ENCODE data around the gene B3GNT8.
"Not testable (repeated sequence)": the region's sequence is repeated elsewhere in the genome, so short reads cannot be mapped to it uniquely, and the experiment has no call there.

The B3GNT8 gene

DNA sequence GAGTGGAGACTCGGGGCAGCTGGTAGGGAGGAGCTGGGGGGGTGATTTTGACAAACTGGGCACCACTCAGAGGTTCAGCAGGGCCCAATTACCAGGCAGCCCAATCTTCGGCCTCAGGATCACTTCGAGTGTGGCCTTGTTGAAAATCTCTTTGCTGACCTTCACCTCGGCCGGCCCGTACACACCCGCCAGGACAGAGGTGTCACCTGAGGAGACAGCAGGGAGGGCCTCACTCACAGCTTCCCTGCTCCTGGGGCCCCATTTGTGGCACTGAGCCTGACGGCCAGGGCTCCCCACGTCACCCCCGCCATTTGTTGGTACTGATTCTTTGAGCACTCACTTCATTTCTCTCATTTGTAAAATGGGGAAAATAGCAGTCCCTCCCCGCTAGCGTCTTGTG lies 34.4 kb downstream of the B3GNT8 start:
- DNase-seq (ENCODE audit: low read depth in 2 of 2): no peak

DNA sequence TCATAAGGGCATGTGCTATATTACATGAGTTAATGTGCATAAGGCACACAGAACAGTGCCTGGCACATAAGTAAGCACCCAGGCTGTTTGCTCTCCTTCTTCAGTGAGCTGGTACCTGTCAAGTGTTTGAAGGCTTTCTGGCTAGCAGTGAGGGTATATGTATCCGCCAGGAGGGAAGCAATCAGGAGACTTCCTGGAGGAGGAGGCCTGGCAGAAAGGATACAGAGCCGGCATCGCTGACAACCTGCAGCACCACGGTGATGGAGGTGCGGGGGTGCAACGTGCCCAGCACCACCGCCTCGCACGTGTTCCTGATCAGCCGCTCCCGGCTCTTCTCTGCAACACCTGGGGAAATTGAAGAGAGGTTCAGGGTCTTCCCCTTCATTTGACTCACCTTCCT lies 35.6 kb downstream of the B3GNT8 start:
- DNase-seq (ENCODE audit: low read depth in 2 of 2): no peak

DNA sequence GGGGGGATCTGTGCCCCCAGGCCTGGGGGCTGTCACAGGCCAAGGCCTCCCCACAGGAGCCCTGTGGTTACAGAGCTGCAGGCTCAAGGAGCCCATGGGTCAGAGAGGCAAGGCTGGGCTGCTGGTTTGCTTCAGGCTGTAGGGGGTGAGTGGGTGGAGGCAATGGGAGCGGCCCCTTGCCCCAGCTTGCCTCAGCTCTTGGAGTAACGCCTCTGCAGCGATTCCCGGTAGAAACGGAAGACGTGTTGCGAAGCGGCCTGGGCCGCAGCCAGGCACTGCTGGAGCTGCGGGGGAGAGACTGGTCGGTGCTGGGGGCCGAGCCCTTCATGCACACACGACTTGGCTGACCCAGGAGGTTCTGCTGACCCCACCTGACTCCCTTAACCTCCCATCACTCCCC lies 40.7 kb downstream of the B3GNT8 start:
- DNase-seq (ENCODE audit: low read depth in 2 of 2): no peak

DNA sequence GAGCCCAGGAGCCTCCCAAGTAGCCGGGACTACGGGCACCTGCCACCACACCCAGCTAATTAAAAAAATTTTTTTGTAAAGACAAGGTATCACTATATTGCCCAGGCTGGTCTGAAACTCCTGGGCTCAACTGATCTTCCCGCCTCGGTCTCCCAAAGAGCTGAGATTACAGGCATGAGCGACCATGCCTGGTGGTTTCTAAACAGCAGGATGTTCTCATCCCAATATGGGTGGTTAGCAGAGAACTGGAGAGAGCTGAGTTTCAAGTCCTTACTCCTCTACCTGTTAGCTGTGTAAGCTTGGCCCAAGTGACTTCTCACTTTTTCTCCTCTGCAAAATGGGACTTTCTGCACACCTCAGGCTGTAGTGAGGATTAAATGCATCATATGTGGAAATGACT lies 42.8 kb downstream of the B3GNT8 start:
- no peak for DNase-seq (ENCODE audit: low read depth in 2 of 2)

DNA sequence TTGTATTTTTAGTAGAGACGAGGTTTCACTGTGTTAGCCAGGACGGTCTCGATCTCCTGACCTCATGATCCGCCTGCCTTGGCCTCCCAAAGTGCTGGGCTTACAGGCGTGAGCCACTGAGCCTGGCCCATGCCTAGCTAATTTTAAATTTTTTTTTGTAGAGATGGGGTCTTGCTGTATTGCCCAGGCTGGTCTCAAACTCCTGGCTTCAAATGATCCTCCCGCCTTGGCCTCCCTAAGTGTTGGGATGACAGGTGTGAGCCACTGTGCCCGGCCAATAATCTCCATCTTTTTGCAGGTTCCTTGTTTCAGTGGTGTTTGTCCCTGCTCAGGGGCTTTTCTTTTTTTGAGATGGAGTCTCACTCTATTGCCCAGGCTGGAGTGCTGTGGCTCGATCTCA lies 45.6 kb downstream of the B3GNT8 start:
- not testable (repeated sequence) for DNase-seq (ENCODE audit: low read depth in 2 of 2)

DNA sequence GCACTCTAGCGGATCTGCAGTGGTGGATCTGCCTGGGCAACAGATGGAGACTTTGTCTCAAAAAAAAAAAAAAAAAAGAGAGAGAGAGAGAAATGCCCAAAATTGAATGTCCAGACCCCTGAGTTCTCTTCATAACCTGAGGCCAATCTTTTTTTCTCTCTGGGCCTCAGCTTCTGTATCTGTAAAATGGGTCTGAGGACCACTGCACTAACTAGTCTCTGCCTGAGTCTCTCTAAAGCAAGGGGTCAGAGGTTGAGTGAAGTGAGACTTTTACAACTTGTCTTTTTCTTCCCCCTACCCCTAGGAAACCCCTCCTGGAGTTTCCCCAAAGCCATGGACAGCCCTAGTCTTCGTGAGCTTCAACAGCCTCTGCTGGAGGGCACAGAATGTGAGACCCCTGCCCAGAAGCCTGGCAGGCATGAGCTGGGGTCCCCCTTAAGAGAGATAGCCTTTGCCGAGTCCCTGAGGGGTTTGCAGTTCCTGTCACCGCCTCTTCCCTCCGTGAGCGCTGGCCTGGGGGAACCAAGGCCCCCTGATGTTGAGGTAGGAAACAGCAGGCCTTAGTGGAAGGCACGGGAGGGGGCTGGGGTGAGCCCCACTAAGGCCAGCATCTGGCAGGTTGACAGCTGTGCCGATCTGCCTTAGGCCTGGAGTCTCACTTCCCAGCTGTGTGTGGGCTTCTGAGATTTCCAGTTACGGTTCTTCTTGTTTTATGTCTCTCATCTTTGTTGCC lies 49.0 kb downstream of the B3GNT8 start:
- DNase-seq (ENCODE audit: low read depth in 2 of 2): no peak

DNA sequence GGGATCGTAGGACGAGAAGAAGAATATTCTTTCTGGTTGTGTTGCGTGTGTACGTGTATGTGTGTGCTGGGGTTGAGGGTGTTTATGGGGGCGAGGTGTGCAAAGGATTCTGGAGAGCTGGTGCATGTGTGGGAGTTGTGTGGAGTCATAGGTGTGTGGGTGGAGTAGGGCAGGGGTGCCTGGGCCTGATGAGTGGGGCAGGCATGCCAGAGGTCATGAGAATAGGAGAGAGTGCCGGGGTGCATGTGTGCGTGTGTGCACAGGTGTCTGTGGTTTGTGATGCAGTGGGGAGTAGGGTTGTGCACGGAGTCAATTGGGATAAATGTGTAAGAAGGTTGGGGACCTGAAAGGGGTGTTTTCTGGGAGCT lies 50.2 kb downstream of the B3GNT8 start:
- peak in 1 of 2 donors; percentile 46 for DNase-seq (ENCODE audit: low read depth in 2 of 2)

DNA sequence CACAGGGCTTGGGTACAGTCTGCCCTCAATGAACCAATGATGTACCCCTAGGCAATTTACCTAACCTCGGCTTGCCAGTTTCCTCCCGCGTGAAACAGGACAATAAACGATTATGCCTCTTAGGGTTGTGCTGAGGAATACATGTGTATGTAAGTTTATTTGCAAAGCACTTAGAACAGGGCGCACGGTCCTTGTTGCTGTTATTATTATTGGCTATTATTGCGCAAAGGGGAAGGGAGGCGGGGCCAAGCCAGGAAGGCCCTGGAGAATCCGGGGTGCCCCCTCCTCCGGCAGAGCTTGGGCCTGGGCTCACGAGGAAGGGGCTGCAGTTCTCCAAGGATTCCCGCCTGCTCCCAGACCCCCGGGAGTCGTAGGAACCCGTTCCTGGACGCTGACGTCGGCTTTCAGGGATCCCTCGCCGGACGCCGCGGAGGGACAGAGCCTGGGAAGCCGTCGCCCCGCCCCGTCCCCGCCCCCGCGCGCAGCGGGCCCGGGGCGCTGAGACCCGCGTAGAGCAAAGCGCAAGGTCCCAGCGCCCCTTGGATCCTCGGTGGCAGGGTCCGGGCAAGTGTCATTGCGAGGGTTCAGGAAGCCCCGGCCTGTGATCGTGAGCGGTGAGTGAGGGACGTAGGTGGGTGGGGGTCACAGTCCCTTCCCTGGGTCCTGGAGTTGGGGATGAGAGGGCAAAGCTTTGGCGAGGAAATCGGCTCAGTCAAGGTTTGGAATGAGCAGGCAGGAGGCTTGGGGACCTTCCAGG lies 50.8 kb downstream of the B3GNT8 start, which contains the start of gene TMEM91:
TMEM91 (plus strand) TSS at position 293 of the 757 bp plus-strand sequence. CDS start 1,777 bp downstream, outside the sequence.
- no peak for DNase-seq (ENCODE audit: low read depth in 2 of 2)

Measured in stimulated activated CD8-positive, alpha-beta memory T cell treated with anti-CD3 and anti-CD28 coated beads, Interleukin-15, amount 100 ng/mL, for 4 hours (primary cell).